Body of pancreas (tissue), 4 donors: ENCODE measurements around the gene ATP8A2.

Experiments used
- CTCF ChIP-seq, 7 experiments: fragments of 450-650 bp in 4 of 7; fragments of 200-600 bp in 3 of 7; sonication (generic) in 3 of 7; IDR thresholded peaks; one replicate each; pipeline ENCODE4 v1.5.1; 2016 to 2019; ENCODE audit warnings: antibody characterized with exemption in 7 of 7
- POLR2A ChIP-seq, 3 donors: fragments of 450-650 bp; IDR thresholded peaks; one replicate each; pipeline ENCODE4 v1.6.1; 2016; ENCODE audit warnings: antibody characterized with exemption in 3 of 3, mild to moderate bottlenecking in 2 of 3

GRCh38 chr13:25980255-25980654, 608.5 kb downstream of the ATP8A2 start:
- TF ChIP-seq CTCF (IDR thresholded peaks at IDR 0.05) (peak in 3 of 7 experiments; percentile 13 to 16 (median 15)), POLR2A (IDR thresholded peaks at IDR 0.05) (no peak)
